K562 (cell line): ENCODE results near the gene ZNF668. TPM values are rescaled to one million over a fixed set of nuclear protein-coding genes. Genes with fewer than 3 reads are reported as not detected.

Source experiments
- ATAC-seq: fragments of 200-7000 bp; cut with Tn5 transposase; 3 replicates; pipeline ENCODE4 v1.9.1; 2020; ENCODE audit warnings: moderate library complexity
- BruUV-seq: library from RNA; stranded (reverse); fragments of 400-500 nt; replicated peaks from 2 replicates; lab custom pipeline; 2021; lab: Mats Ljungman, UMichigan
- CTCF ChIA-PET: fragments of 300-600 bp; formaldehyde crosslinking; extraction: SDS; loops from one replicate; lab custom pipeline; 2021; ENCODE audit warnings: low intra/inter-chr PET ratio; lab: Yijun Ruan, JAX
- POLR2A ChIA-PET: fragments of 300-600, 350-650 bp; sonication (Branson Sonifier 250); formaldehyde crosslinking; extraction: SDS; loops from one replicate; lab custom pipeline; 2021; ENCODE audit warnings: antibody characterized with exemption, inconsistent platforms; lab: Yijun Ruan, JAX
- DNase-seq, 4 experiments: peaks; one replicate each; pipeline versions ENCODE4 v3.0.0 to v3.0.0-alpha.2; 2011 to 2018; ENCODE audit warnings: low spot score in 3 of 4, mixed read lengths in 3 of 4; ENCODE audit errors: extremely low read depth in 1 of 4
- FAIRE-seq: peaks from 2 replicates; lab custom pipeline; 2011; peaks lifted over from hg19 to GRCh38; lab: Jason Lieb, UNC
- H2AFZ ChIP-seq: 2 replicates; pipeline ENCODE4 v1.6.0; 2011; ENCODE audit warnings: low read depth, low read length, control low read depth, inconsistent platforms
- H3K27ac ChIP-seq: fragments of 200-600 bp; 3 replicates; pipeline ENCODE4 v1.8.0; 2011; ENCODE audit warnings: low read depth, mild to moderate bottlenecking, control low read depth, inconsistent platforms, low read length, moderate library complexity, mixed read lengths; ENCODE audit errors: extremely low read depth
- H3K27me3 ChIP-seq, 2 experiments: fragments of 300-600 bp in 1 of 2; 2 replicates in 1 of 2; 3 replicates in 1 of 2; pipeline versions ENCODE4 v1.6.0 to v1.8.0; 2011; ENCODE audit warnings: inconsistent platforms in 2 of 2, low read length in 2 of 2, mild to moderate bottlenecking in 1 of 2, mixed read lengths in 1 of 2, moderate library complexity in 1 of 2; ENCODE audit not compliant: control insufficient read depth in 2 of 2, insufficient read depth in 2 of 2
- H3K36me3 ChIP-seq: fragments of 300-600 bp; 3 replicates; pipeline ENCODE4 v1.8.0; 2011; ENCODE audit warnings: mild to moderate bottlenecking, low read length, inconsistent platforms; ENCODE audit not compliant: control insufficient read depth, insufficient read depth
- H3K4me1 ChIP-seq, 2 experiments: fragments of 200-600 bp in 1 of 2; replicated peaks in 1 of 2; 2 replicates in 1 of 2; 3 replicates in 1 of 2; pipeline versions ENCODE4 v1.5.1 to v1.8.0; 2011; ENCODE audit warnings: inconsistent platforms in 2 of 2, low read length in 2 of 2, mild to moderate bottlenecking in 1 of 2, mixed read lengths in 1 of 2, moderate library complexity in 1 of 2; ENCODE audit not compliant: control insufficient read depth in 2 of 2, insufficient read depth in 2 of 2
- H3K4me2 ChIP-seq: 2 replicates; pipeline ENCODE4 v1.6.1; 2011; ENCODE audit warnings: low read length, control low read depth, inconsistent platforms, mixed read lengths; ENCODE audit not compliant: insufficient read depth
- H3K4me3 ChIP-seq: fragments of 200-600 bp; sonication (generic), shearing (Covaris generic); 2 replicates; pipeline ENCODE4 v1.5.1; 2016; ENCODE audit warnings: control low read depth, inconsistent platforms
- H3K79me2 ChIP-seq: fragments of 200-600 bp; 3 replicates; pipeline ENCODE4 v1.8.0; 2011; ENCODE audit warnings: low read length, inconsistent platforms; ENCODE audit not compliant: control insufficient read depth, insufficient read depth
- H3K9ac ChIP-seq, 2 experiments: 2 replicates each; pipeline versions ENCODE4 v1.6.0 to v1.6.1; 2011; ENCODE audit warnings: low read depth in 2 of 2, low read length in 2 of 2, control low read depth in 1 of 2, inconsistent platforms in 1 of 2, mild to moderate bottlenecking in 1 of 2, mixed read lengths in 1 of 2; ENCODE audit not compliant: insufficient read depth in 1 of 2
- H3K9me1 ChIP-seq: one replicate; pipeline ENCODE4 v1.6.0; 2011; ENCODE audit warnings: inconsistent platforms, mild to moderate bottlenecking, low read length, moderate library complexity; ENCODE audit not compliant: control insufficient read depth, insufficient read depth
- H3K9me3 ChIP-seq: replicated peaks from 2 replicates; pipeline ENCODE4 v1.5.1; 2011; ENCODE audit warnings: low read depth, low read length, inconsistent platforms; ENCODE audit not compliant: control insufficient read depth, insufficient read depth
- H4K20me1 ChIP-seq: replicated peaks from 2 replicates; pipeline ENCODE4 v1.6.1; 2011; ENCODE audit warnings: low read length, inconsistent platforms, mixed read lengths; ENCODE audit not compliant: control insufficient read depth, insufficient read depth
- CBFA2T3 ChIP-seq: fragments of 450-650 bp; IDR thresholded peaks from 2 replicates; pipeline ENCODE4 v1.6.1; 2017
- FOSL1 ChIP-seq: fragments of 200-800 bp; sonication (Bioruptor generic); conservative IDR thresholded peaks from 2 replicates; pipeline ENCODE4 v1.6.1; 2016; ENCODE audit warnings: missing genetic modification characterization, missing compliant biosample characterization
- FOXA3 ChIP-seq, 2 experiments: fragments of 450-650 bp in 1 of 2; sonication (generic) in 1 of 2; formaldehyde crosslinking; IDR thresholded peaks in 1 of 2; conservative IDR thresholded peaks in 1 of 2; 2 replicates each; pipeline versions ENCODE4 v1.4.0 to v1.8.0; 2020 to 2022; ENCODE audit warnings: mild to moderate bottlenecking in 2 of 2, missing genetic modification reagents in 1 of 2
- FOXK2 ChIP-seq, 2 experiments: fragments of 450-650 bp; IDR thresholded peaks in 1 of 2; conservative IDR thresholded peaks in 1 of 2; 2 replicates each; pipeline ENCODE4 v1.6.1; 2016; ENCODE audit warnings: low read depth in 2 of 2, mild to moderate bottlenecking in 1 of 2
- KDM1A ChIP-seq, 2 experiments: fragments of 450-650 bp; IDR thresholded peaks; 2 replicates each; pipeline ENCODE4 v1.6.1; 2016; ENCODE audit warnings: mild to moderate bottlenecking in 2 of 2
- MAZ ChIP-seq, 2 experiments: fragments of 450-650 bp in 1 of 2; sonication (generic) in 1 of 2; formaldehyde crosslinking; IDR thresholded peaks in 1 of 2; conservative IDR thresholded peaks in 1 of 2; 2 replicates each; pipeline versions ENCODE4 v1.4.0 to v1.5.0; 2020; ENCODE audit warnings: mild to moderate bottlenecking in 1 of 2, missing genetic modification reagents in 1 of 2
- MTA1 ChIP-seq: fragments of 450-650 bp; IDR thresholded peaks from 2 replicates; pipeline ENCODE4 v1.6.1; 2017; ENCODE audit warnings: borderline replicate concordance
- RCOR1 ChIP-seq, 2 experiments: IDR thresholded peaks; 2 replicates each; pipeline ENCODE4 v1.6.1; 2012; ENCODE audit warnings: low read depth in 2 of 2, low read length in 2 of 2, borderline replicate concordance in 1 of 2, improper control_type of control experiment in 1 of 2
- ZBTB12 ChIP-seq: fragments of 250-450 bp; sonication (Bioruptor Pico); IDR thresholded peaks from 2 replicates; pipeline ENCODE4 v1.4.0; 2020
- ZHX1 ChIP-seq: fragments of 150-350 bp; conservative IDR thresholded peaks from 2 replicates; pipeline ENCODE4 v1.6.1; 2014; ENCODE audit warnings: low read length
- ZNF316 ChIP-seq: fragments of 450-650 bp; IDR thresholded peaks from 2 replicates; pipeline ENCODE4 v1.6.1; 2016
- ZNF592 ChIP-seq: fragments of 450-650 bp; IDR thresholded peaks from 2 replicates; pipeline ENCODE4 v1.6.1; 2017; ENCODE audit warnings: antibody characterized with exemption, mild to moderate bottlenecking
- WGBS: fragments of 100-300 bp; shearing (Covaris generic); methylation state at CpG from one replicate; pipeline ENCODE4 v1.1.6; 2016; ENCODE audit warnings: low coverage, mixed read lengths; ENCODE audit not compliant: insufficient coverage; ENCODE audit errors: missing lambda C conversion rate; 5-methylcytosine and 5-hydroxymethylcytosine counted together
- in situ Hi-C: fragments of 300-500 bp; cut with MboI; formaldehyde crosslinking; loops from 4 replicates; pipeline ENCODE4 v1.15.0; 2018; ENCODE audit warnings: inconsistent platforms, mixed read lengths
- intact Hi-C: fragments of 100-400 bp; cut with micrococcal nuclease; formaldehyde crosslinking; loops from 2 replicates; pipeline ENCODE4 v1.14.2; 2022
- polyA plus RNA-seq, 8 experiments: library from polyadenylated mRNA; depleted of rRNA in 4 of 8; stranded (reverse) in 5 of 8; unstranded in 3 of 8; fragments of >200 nt; fragmentation: Nextera tagmentation in 2 of 8; fragmentation: Illumina TruSeq in 1 of 8; extraction: Ambion mirVana in 2 of 8; extraction: Trizol in 1 of 8; gene quantifications; 2 replicates each; pipeline versions ENCODE4 v1.2.1 to v1.2.3, GENCODE V29; 2011 to 2014; ENCODE audit warnings: inconsistent platforms in 1 of 8, missing spikeins in 1 of 8
- total RNA-seq, 7 experiments: library from RNA; depleted of rRNA in 6 of 7; stranded (reverse); fragments of >200 nt in 6 of 7; fragmentation: Illumina TruSeq in 2 of 7; extraction: Trizol in 2 of 7; gene quantifications; 2 replicates each; pipeline versions ENCODE4 v1.2.1 to v1.2.3, GENCODE V29; 2011 to 2021; ENCODE audit warnings: low replicate concordance in 1 of 7

The ZNF668 gene
- total and polyA plus RNA-seq, 9 of the 15 experiments (the other 6 are each of a cell fraction or from before 2014, with no cell fraction given): 0.04 to 15.3 (median 3.8) TPM; not detected in 1

GRCh38 chr16:31099860-31100638 lies 26.0 kb upstream of the ZNF668 start:
- no peak overlapping the region for H3K4me3 ChIP-seq
- FAIRE-seq (peak; percentile 71), DNase-seq (peak in 1 of 4 experiments; percentile 62), ATAC-seq (peak; percentile 13; the same call in 1 of the 3 replicates)
- ChIA-PET CTCF (no interaction called here), POLR2A (interaction anchor here (0.8 to 3.0 kb wide), 6 partner anchors 15 to 115 kb away, joined by 3 to 19 read pairs (median 4); partner anchors contain the start of genes FUS, HSD3B7, ZNF646 and ZNF668)
- WGBS: 39% methylated on average over 4 of the region's 4 CpGs
- no peaks in the 10 kb centered on the region; the same call in 2 of the 3 replicates for H3K79me2 ChIP-seq
- no peaks in the 10 kb centered on the region for H4K20me1 ChIP-seq
- 0 out of 2 replicates have a peak, but pooled peaks cover 4% of the 10 kb centered on the region for H3K9me3 ChIP-seq
- H3K27ac ChIP-seq: no peak overlapping the region
- H3K4me1 ChIP-seq: peaks cover 5 to 14% of the 10 kb centered on the region in 2 experiments; a peak in 4 of 5 replicates
- no peak overlapping the region for H3K9ac ChIP-seq
- H3K36me3 ChIP-seq: no peaks in the 10 kb centered on the region
- intact Hi-C loops: loop anchor here (5.0 to 10.0 kb wide), 2 partner anchors 68 to 145 kb away; partner anchors contain the start of genes SETD1A and STX4
- H3K9me1 ChIP-seq: peaks cover 3% of the 10 kb centered on the region
- in situ Hi-C loops: no loop called here
- no TSS peak for BruUV-seq
- H2AFZ ChIP-seq: peak overlapping the region; percentile 65
- H3K27me3 ChIP-seq: no peaks in the 10 kb centered on the region
- H3K4me2 ChIP-seq: no peak overlapping the region
- TF ChIP-seq CBFA2T3 (peak; percentile 44), ZNF592 (peak; percentile 85), FOXK2 (conservative IDR thresholded peaks at IDR 0.05 in 1 of 2, IDR thresholded peaks at IDR 0.05 in 1 of 2; ENCODE audit: low read depth in 2 of 2) (peak; percentile 21 to 55; a peak in 2 of 4 replicates), FOSL1 (0 out of 2 replicates have a peak, but pooled peaks have one; percentile 17), ZNF316 (peak; percentile 28; the same call in 1 of the 2 replicates), MAZ (CRISPR knock-in tag; conservative IDR thresholded peaks at IDR 0.05 in 1 of 2, IDR thresholded peaks at IDR 0.05 in 1 of 2) (no peak), KDM1A (IDR thresholded peaks at IDR 0.05) (peak in 1 of 2 experiments; percentile 49; a peak in 1 of 4 replicates), ZHX1 (no peak), RCOR1 (IDR thresholded peaks at IDR 0.05; ENCODE audit: borderline replicate concordance in 1 of 2, low read depth in 2 of 2, low read length in 2 of 2) (peak in 1 of 2 experiments; percentile 18; a peak in 1 of 4 replicates), FOXA3 (CRISPR knock-in tag; conservative IDR thresholded peaks at IDR 0.05 in 1 of 2, IDR thresholded peaks at IDR 0.05 in 1 of 2) (peak; percentile 71 to 93), MTA1 (no peak), ZBTB12 (CRISPR knock-in tag) (no peak)
